HEK293 (cell line): ENCODE measurements around the gene SMIM30.

Experiments
- KLF8 ChIP-seq: fragments of 450-650 bp; formaldehyde crosslinking; IDR thresholded peaks from 2 replicates; pipeline ENCODE4 v1.5.1; 2016; ENCODE audit warnings: missing biosample characterization, missing genetic modification characterization
- ZBTB48 ChIP-seq: fragments of 450-650 bp; formaldehyde crosslinking; IDR thresholded peaks from 2 replicates; pipeline ENCODE4 v1.5.1; 2016; ENCODE audit warnings: missing biosample characterization, missing genetic modification characterization
- ZBTB7A ChIP-seq: fragments of 450-650 bp; formaldehyde crosslinking; IDR thresholded peaks from 2 replicates; pipeline ENCODE4 v1.5.1; 2016; ENCODE audit warnings: low read depth, missing biosample characterization, missing genetic modification characterization
- ZNF169 ChIP-seq: fragments of 450-650 bp; formaldehyde crosslinking; IDR thresholded peaks from 2 replicates; pipeline ENCODE4 v1.5.1; 2016; ENCODE audit warnings: missing biosample characterization, missing genetic modification characterization
- ZNF274 ChIP-seq, 2 experiments: fragments of 200-500 bp in 1 of 2; fragments of 450-650 bp in 1 of 2; sonication (Bioruptor generic) in 1 of 2; formaldehyde crosslinking in 1 of 2; IDR thresholded peaks; 2 replicates each; pipeline versions ENCODE4 v1.5.1 to v1.6.1; 2014 to 2016; ENCODE audit warnings: borderline replicate concordance in 1 of 2, inconsistent platforms in 1 of 2, low read length in 1 of 2, missing biosample characterization in 1 of 2, missing genetic modification characterization in 1 of 2
- ZNF501 ChIP-seq: fragments of 450-650 bp; formaldehyde crosslinking; IDR thresholded peaks from 2 replicates; pipeline ENCODE4 v1.5.1; 2016; ENCODE audit warnings: missing biosample characterization, missing genetic modification characterization
- ZNF549 ChIP-seq: fragments of 450-650 bp; IDR thresholded peaks from 2 replicates; pipeline ENCODE4 v1.5.1; 2018; ENCODE audit warnings: missing biosample characterization, missing genetic modification characterization, mild to moderate bottlenecking, inconsistent platforms, moderate library complexity
- ZNF76 ChIP-seq: fragments of 450-650 bp; formaldehyde crosslinking; IDR thresholded peaks from 2 replicates; pipeline ENCODE4; 2016; ENCODE audit warnings: low read depth, missing biosample characterization, missing genetic modification characterization, borderline replicate concordance
- ZNF843 ChIP-seq: fragments of 450-650 bp; formaldehyde crosslinking; IDR thresholded peaks from 2 replicates; pipeline ENCODE4 v1.5.1; 2016; ENCODE audit warnings: missing biosample characterization, missing genetic modification characterization
- TF ChIP-seq, protein P1 (sequence below): fragments of 450-650 bp; formaldehyde crosslinking; IDR thresholded peaks from 2 replicates; pipeline ENCODE4 v1.5.1; 2016; ENCODE audit warnings: missing biosample characterization, missing genetic modification characterization
- TF ChIP-seq, protein P2 (sequence below): fragments of 450-650 bp; formaldehyde crosslinking; IDR thresholded peaks from 2 replicates; pipeline ENCODE4 v1.5.1; 2016; ENCODE audit warnings: missing biosample characterization, missing genetic modification characterization
- TF ChIP-seq, protein P3 (sequence below): fragments of 450-650 bp; formaldehyde crosslinking; IDR thresholded peaks from 2 replicates; pipeline ENCODE4 v1.5.1; 2016; ENCODE audit warnings: missing biosample characterization, missing genetic modification characterization
- TF ChIP-seq, protein P4 (sequence below): fragments of 450-650 bp; IDR thresholded peaks from 2 replicates; pipeline ENCODE4 v1.5.1; 2018; ENCODE audit warnings: missing biosample characterization, missing genetic modification characterization

DNA sequence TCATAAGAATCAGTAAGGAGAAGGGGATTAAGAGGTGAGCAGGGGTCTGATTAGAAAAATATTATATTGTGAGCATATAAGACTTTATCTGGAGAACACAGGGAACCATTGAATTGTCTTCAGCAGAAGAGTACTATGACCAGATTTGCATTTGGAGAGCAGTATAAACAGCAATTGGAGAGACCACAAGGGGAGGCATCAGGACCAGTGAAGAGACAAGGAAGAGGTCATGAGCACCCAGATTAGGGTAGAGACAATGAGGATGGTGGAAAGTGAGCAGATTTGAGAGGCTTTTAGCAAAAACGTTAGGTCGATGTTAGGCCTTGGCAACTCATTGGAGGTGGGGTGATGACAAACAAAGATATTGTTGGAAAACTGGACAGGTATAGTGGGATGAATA lies 13.0 kb upstream of the SMIM30 start:
- TF ChIP-seq, protein P1, sequence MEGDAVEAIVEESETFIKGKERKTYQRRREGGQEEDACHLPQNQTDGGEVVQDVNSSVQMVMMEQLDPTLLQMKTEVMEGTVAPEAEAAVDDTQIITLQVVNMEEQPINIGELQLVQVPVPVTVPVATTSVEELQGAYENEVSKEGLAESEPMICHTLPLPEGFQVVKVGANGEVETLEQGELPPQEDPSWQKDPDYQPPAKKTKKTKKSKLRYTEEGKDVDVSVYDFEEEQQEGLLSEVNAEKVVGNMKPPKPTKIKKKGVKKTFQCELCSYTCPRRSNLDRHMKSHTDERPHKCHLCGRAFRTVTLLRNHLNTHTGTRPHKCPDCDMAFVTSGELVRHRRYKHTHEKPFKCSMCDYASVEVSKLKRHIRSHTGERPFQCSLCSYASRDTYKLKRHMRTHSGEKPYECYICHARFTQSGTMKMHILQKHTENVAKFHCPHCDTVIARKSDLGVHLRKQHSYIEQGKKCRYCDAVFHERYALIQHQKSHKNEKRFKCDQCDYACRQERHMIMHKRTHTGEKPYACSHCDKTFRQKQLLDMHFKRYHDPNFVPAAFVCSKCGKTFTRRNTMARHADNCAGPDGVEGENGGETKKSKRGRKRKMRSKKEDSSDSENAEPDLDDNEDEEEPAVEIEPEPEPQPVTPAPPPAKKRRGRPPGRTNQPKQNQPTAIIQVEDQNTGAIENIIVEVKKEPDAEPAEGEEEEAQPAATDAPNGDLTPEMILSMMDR (tag by site-specific recombination) = no peak
- TF ChIP-seq ZBTB48 (no peak), ZNF843 (tag by site-specific recombination) (no peak), ZNF501 (tag by site-specific recombination) (no peak), ZNF274 (IDR thresholded peaks at IDR 0.05; ENCODE audit: low read length) (no peak), ZNF274 (tag by site-specific recombination; IDR thresholded peaks at IDR 0.05; ENCODE audit: borderline replicate concordance) (no peak), ZBTB7A (tag by site-specific recombination) (no peak), ZNF76 (tag by site-specific recombination) (no peak), ZNF549 (tag by site-specific recombination) (no peak), KLF8 (tag by site-specific recombination) (no peak), ZNF169 (tag by site-specific recombination) (no peak)
- TF ChIP-seq, protein P2, sequence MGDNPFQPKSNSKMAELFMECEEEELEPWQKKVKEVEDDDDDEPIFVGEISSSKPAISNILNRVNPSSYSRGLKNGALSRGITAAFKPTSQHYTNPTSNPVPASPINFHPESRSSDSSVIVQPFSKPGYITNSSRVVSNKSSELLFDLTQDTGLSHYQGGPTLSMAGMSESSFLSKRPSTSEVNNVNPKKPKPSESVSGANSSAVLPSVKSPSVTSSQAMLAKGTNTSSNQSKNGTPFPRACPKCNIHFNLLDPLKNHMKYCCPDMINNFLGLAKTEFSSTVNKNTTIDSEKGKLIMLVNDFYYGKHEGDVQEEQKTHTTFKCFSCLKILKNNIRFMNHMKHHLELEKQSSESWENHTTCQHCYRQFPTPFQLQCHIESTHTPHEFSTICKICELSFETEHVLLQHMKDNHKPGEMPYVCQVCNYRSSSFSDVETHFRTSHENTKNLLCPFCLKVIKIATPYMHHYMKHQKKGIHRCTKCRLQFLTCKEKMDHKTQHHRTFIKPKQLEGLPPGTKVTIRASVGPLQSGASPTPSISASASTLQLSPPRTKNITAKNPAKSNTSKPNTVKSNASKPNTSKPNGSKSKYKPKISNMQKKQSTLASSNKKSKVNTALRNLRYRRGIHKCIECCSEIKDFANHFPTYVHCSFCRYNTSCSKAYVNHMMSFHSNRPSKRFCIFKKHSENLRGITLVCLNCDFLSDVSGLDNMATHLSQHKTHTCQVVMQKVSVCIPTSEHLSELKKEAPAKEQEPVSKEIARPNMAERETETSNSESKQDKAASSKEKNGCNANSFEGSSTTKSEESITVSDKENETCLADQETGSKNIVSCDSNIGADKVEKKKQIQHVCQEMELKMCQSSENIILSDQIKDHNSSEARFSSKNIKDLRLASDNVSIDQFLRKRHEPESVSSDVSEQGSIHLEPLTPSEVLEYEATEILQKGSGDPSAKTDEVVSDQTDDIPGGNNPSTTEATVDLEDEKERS (tag by site-specific recombination) = no peak
- TF ChIP-seq, protein P3, sequence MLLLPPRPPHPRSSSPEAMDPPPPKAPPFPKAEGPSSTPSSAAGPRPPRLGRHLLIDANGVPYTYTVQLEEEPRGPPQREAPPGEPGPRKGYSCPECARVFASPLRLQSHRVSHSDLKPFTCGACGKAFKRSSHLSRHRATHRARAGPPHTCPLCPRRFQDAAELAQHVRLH (tag by site-specific recombination) = no peak
- TF ChIP-seq, protein P4, sequence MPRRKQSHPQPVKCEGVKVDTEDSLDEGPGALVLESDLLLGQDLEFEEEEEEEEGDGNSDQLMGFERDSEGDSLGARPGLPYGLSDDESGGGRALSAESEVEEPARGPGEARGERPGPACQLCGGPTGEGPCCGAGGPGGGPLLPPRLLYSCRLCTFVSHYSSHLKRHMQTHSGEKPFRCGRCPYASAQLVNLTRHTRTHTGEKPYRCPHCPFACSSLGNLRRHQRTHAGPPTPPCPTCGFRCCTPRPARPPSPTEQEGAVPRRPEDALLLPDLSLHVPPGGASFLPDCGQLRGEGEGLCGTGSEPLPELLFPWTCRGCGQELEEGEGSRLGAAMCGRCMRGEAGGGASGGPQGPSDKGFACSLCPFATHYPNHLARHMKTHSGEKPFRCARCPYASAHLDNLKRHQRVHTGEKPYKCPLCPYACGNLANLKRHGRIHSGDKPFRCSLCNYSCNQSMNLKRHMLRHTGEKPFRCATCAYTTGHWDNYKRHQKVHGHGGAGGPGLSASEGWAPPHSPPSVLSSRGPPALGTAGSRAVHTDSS (tag by site-specific recombination) = no peak
